Adrenal gland (tissue), 5 donors: Measurements from ENCODE around the gene C17orf100.

Experiments
- POLR2A ChIP-seq, 2 donors: fragments of 450-650 bp; IDR thresholded peaks; one replicate each; pipeline ENCODE4 v1.6.1; 2017; ENCODE audit warnings: antibody characterized with exemption in 2 of 2, mild to moderate bottlenecking in 2 of 2, moderate library complexity in 1 of 2
- TF ChIP-seq, protein P1 (sequence below), 6 experiments: fragments of 450-650 bp in 4 of 6; fragments of 200-600 bp in 2 of 6; sonication (generic) in 1 of 6; IDR thresholded peaks; 1 replicate in 5 of 6; 2 replicates in 1 of 6; pipeline versions ENCODE4 v1.5.1 to v1.8.0; 2016 to 2021; ENCODE audit warnings: antibody characterized with exemption in 6 of 6, mild to moderate bottlenecking in 2 of 6, moderate library complexity in 1 of 6
- donor health status: DM: no; HTN: no; CAD: no.

GRCh38 chr17:6668219-6668618 lies 16.7 kb downstream of the C17orf100 start:
- TF ChIP-seq, protein P1, sequence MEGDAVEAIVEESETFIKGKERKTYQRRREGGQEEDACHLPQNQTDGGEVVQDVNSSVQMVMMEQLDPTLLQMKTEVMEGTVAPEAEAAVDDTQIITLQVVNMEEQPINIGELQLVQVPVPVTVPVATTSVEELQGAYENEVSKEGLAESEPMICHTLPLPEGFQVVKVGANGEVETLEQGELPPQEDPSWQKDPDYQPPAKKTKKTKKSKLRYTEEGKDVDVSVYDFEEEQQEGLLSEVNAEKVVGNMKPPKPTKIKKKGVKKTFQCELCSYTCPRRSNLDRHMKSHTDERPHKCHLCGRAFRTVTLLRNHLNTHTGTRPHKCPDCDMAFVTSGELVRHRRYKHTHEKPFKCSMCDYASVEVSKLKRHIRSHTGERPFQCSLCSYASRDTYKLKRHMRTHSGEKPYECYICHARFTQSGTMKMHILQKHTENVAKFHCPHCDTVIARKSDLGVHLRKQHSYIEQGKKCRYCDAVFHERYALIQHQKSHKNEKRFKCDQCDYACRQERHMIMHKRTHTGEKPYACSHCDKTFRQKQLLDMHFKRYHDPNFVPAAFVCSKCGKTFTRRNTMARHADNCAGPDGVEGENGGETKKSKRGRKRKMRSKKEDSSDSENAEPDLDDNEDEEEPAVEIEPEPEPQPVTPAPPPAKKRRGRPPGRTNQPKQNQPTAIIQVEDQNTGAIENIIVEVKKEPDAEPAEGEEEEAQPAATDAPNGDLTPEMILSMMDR (IDR thresholded peaks at IDR 0.05): no peak
- no peak for TF ChIP-seq POLR2A (IDR thresholded peaks at IDR 0.05)
